Regular cardiac myocyte (primary cell): ENCODE data around the gene SPAM1. TPM values are rescaled to one million over a fixed set of nuclear protein-coding genes. Genes with fewer than 3 reads are reported as not detected.

ENCODE experiments used
- total RNA-seq: library from RNA; depleted of rRNA; stranded (reverse); fragments of >200 nt; gene quantifications from 2 replicates; pipeline ENCODE4 v1.2.3, GENCODE V29; 2014

The SPAM1 gene
- total RNA-seq, result not detected in 2 replicates

GRCh38 chr7:123924941-123925340, at the start of gene SPAM1:
Gene SPAM1 (plus strand): TSS chr7:123925241. CDS start chr7:123953571, 28,330 bp downstream.

Other genes with a start within 250 kb of the SPAM1 start
- gene WASL, start 176.2 kb upstream of the SPAM1 start, total RNA-seq, result 9.6 and 9.8 TPM in 2 replicates
- gene HYAL4, start 80.1 kb upstream of the SPAM1 start, total RNA-seq, result not detected in 2 replicates
- gene TMEM229A, start 107.8 kb downstream of the SPAM1 start, total RNA-seq, result not detected in 2 replicates